ENCODE measurements around the gene DMRT1.

- TF ChIP-seq CTCF (IDR thresholded peaks at IDR 0.05), result no peak
- TF ChIP-seq POLR2A (IDR thresholded peaks at IDR 0.05), result no peak
Measured at GRCh38 chr9:843427-843785, 1.9 kb downstream of the DMRT1 start.
